K562 (cell line): ENCODE measurements around the gene NUP210.

Experiments
- ATF7 ChIP-seq: fragments of 450-650 bp; IDR thresholded peaks from 2 replicates; pipeline ENCODE4 v1.7.1; 2014; ENCODE audit warnings: mild to moderate bottlenecking, moderate library complexity
- BACH1 ChIP-seq: fragments of 200-800 bp; sonication (Bioruptor generic); IDR thresholded peaks from 2 replicates; pipeline ENCODE4 v1.6.1; 2016; ENCODE audit warnings: missing genetic modification characterization, missing compliant biosample characterization
- BHLHE40 ChIP-seq: IDR thresholded peaks from 2 replicates; pipeline ENCODE4 v1.6.1; 2011; ENCODE audit warnings: low read length, improper control_type of control experiment
- CEBPB ChIP-seq: fragments of 450-650 bp; IDR thresholded peaks from 2 replicates; pipeline ENCODE4 v1.6.1; 2016; ENCODE audit warnings: missing genetic modification characterization, missing compliant biosample characterization
- CHD4 ChIP-seq: fragments of 200-600 bp; sonication (generic); IDR thresholded peaks from 3 replicates; pipeline ENCODE4 v1.6.1; 2012; ENCODE audit warnings: low read depth, mild to moderate bottlenecking, mixed read lengths, low read length, inconsistent platforms; ENCODE audit not compliant: insufficient read depth, insufficient replicate concordance, poor library complexity, severe bottlenecking
- CTCF ChIP-seq, 3 experiments: IDR thresholded peaks in 2 of 3; conservative IDR thresholded peaks in 1 of 3; 2 replicates each; pipeline ENCODE4 v1.5.1; 2011 to 2012; ENCODE audit warnings: low read length in 3 of 3, mild to moderate bottlenecking in 3 of 3, control low read depth in 2 of 3, improper control_type of control experiment in 1 of 3, inconsistent platforms in 1 of 3, low read depth in 1 of 3, mixed read lengths in 1 of 3, moderate library complexity in 1 of 3; ENCODE audit not compliant: insufficient read depth in 2 of 3
- JUN ChIP-seq, 2 experiments: sonication (generic) in 1 of 2; formaldehyde crosslinking in 1 of 2; IDR thresholded peaks; 2 replicates each; pipeline versions ENCODE4 v1.6.1 to v1.8.0; 2012 to 2022; ENCODE audit warnings: borderline replicate concordance in 2 of 2, mild to moderate bottlenecking in 2 of 2, improper control_type of control experiment in 1 of 2, low read depth in 1 of 2, low read length in 1 of 2, missing genetic modification reagents in 1 of 2
- PKNOX1 ChIP-seq: fragments of 450-650 bp; IDR thresholded peaks from 2 replicates; pipeline ENCODE4 v1.6.1; 2016
- POLR2A ChIP-seq: fragments of 450-650 bp; conservative IDR thresholded peaks from 2 replicates; pipeline ENCODE4 v1.6.1; 2016
- TAL1 ChIP-seq: fragments of 450-650 bp; IDR thresholded peaks from 2 replicates; pipeline ENCODE4 v1.6.1; 2016; ENCODE audit warnings: mild to moderate bottlenecking
- ZBTB49 ChIP-seq: sonication (generic); formaldehyde crosslinking; IDR thresholded peaks from 2 replicates; pipeline ENCODE4 v1.8.0; 2022; ENCODE audit warnings: missing genetic modification reagents, mild to moderate bottlenecking, borderline replicate concordance
- ZNF512 ChIP-seq: IDR thresholded peaks from 2 replicates; pipeline ENCODE4 v1.6.1; 2016; ENCODE audit warnings: missing genetic modification characterization, missing compliant biosample characterization

- TF ChIP-seq CTCF (IDR thresholded peaks at IDR 0.05 in 2 of 3, conservative IDR thresholded peaks at IDR 0.05 in 1 of 3; ENCODE audit: insufficient read depth in 2 of 3, low read depth in 1 of 3, low read length in 3 of 3) (no peak), BHLHE40 (no peak), POLR2A (no peak), BACH1 (no peak), CEBPB (tag) (no peak), TAL1 (no peak), ATF7 (no peak), PKNOX1 (no peak), ZNF512 (tag) (no peak), CHD4 (no peak), ZBTB49 (no peak), JUN (IDR thresholded peaks at IDR 0.05; ENCODE audit: borderline replicate concordance, low read depth, low read length) (no peak), JUN (CRISPR knock-in tag; IDR thresholded peaks at IDR 0.05; ENCODE audit: borderline replicate concordance) (no peak)
Measured at GRCh38 chr3:13285007-13285567, 135.0 kb downstream of the NUP210 start.
